Thyroid gland (tissue), 4 donors: ENCODE data around the gene UCK1. TPM values are rescaled to one million over a fixed set of nuclear protein-coding genes. Genes with fewer than 3 reads are reported as not detected.

Experiments
- DNase-seq, 2 donors: peaks; one replicate each; pipeline ENCODE4 v3.0.0-alpha.2; 2019
- H3K27ac ChIP-seq, 3 donors: fragments of 200-600 bp; sonication (generic); 1 replicate in 2 of 3; 2 replicates in 1 of 3; pipeline ENCODE4 v1.5.1; 2016 to 2019; ENCODE audit warnings: mild to moderate bottlenecking in 1 of 3, moderate library complexity in 1 of 3
- H3K27me3 ChIP-seq: fragments of 200-600 bp; sonication (generic); one replicate; pipeline ENCODE4 v1.5.1; 2019
- H3K36me3 ChIP-seq, 2 donors: fragments of 200-600 bp; sonication (generic); one replicate each; pipeline ENCODE4 v1.5.1; 2016 to 2019
- H3K4me1 ChIP-seq, 2 donors: fragments of 200-600 bp; sonication (generic); one replicate each; pipeline ENCODE4 v1.5.1; 2017 to 2019
- H3K4me3 ChIP-seq, 3 donors: fragments of 200-600 bp; sonication (generic); replicated peaks in 1 of 3; 1 replicate in 2 of 3; 2 replicates in 1 of 3; pipeline ENCODE4 v1.5.1; 2016; ENCODE audit warnings: mild to moderate bottlenecking in 1 of 3
- H3K9me3 ChIP-seq: fragments of 200-600 bp; sonication (generic); one replicate; pipeline ENCODE4 v1.5.1; 2017
- CTCF ChIP-seq, 6 experiments: fragments of 200-600 bp in 3 of 6; fragments of 450-650 bp in 3 of 6; sonication (generic) in 3 of 6; IDR thresholded peaks; one replicate each; pipeline ENCODE4 v1.5.1; 2016 to 2019; ENCODE audit warnings: antibody characterized with exemption in 6 of 6, mild to moderate bottlenecking in 2 of 6, inconsistent platforms in 1 of 6, moderate library complexity in 1 of 6
- POLR2A ChIP-seq, 2 donors: fragments of 450-650 bp; IDR thresholded peaks; one replicate each; pipeline ENCODE4 v1.6.1; 2017; ENCODE audit warnings: antibody characterized with exemption in 2 of 2, mild to moderate bottlenecking in 2 of 2, moderate library complexity in 1 of 2
- WGBS, 2 donors: methylation state at CpG; one replicate each; pipeline ENCODE4 v1.1.5; 2017; 5-methylcytosine and 5-hydroxymethylcytosine counted together
- intact Hi-C: fragments of 100-400 bp; cut with DNase I; formaldehyde crosslinking; loops from one replicate; pipeline ENCODE4 v1.15.1; 2023
- total RNA-seq, 4 donors: library from RNA; depleted of rRNA; stranded (reverse); fragments of >200 nt; gene quantifications; one replicate each; pipeline ENCODE4 v1.2.3, GENCODE V29; 2016

The UCK1 gene
- total RNA-seq, result 10 to 100 TPM; 39.3 to 57.0 (median 49.3) TPM

GRCh38 chr9:131530920-131531832 lies at the start of gene UCK1:
Gene UCK1, minus strand, starts transcription at chr9:131531263. Its CDS starts 89 bp downstream, at chr9:131531174.
- H3K36me3 ChIP-seq, result peaks cover 18% of the 10 kb centered on the region in 2 donors
- no peak for TF ChIP-seq CTCF (IDR thresholded peaks at IDR 0.05)
- peak in 1 of 2 donors; percentile 80 for TF ChIP-seq POLR2A (IDR thresholded peaks at IDR 0.05)

GRCh38 chr9:131580358-131580757 lies 49.3 kb upstream of the UCK1 start:
- H3K4me1 ChIP-seq, result no peaks in the 10 kb centered on the region
- H3K36me3 ChIP-seq, result peaks cover 50 to 58% of the 10 kb centered on the region in 2 donors
- intact Hi-C loops, result no loop called here
- 95 to 98% methylated on average over 8 to 9 of the region's 9 CpGs for WGBS, 2 donors
- TF ChIP-seq POLR2A (IDR thresholded peaks at IDR 0.05) (no peak), CTCF (IDR thresholded peaks at IDR 0.05) (no peak)
- H3K27me3 ChIP-seq, result no peaks in the 10 kb centered on the region
- H3K27ac ChIP-seq, result no peak overlapping the region
- no peaks in the 10 kb centered on the region for H3K9me3 ChIP-seq
- DNase-seq, result no peak
- H3K4me3 ChIP-seq, result no peak overlapping the region

More at GRCh38 chr9:131530920-131531832, at the start of gene UCK1:
- intact Hi-C loops, result no loop called here
- H3K9me3 ChIP-seq, result no peaks in the 10 kb centered on the region
- peak; percentile 76 for DNase-seq
- WGBS, 2 donors, result 20 to 35% methylated on average over 2 to 19 of the region's 103 CpGs
- peak within 1 kb of the TSS; percentile 80 to 98 (median 91) for H3K4me3 ChIP-seq
- peak within 1 kb of the TSS; percentile 65 to 89 (median 70) for H3K27ac ChIP-seq
- H3K27me3 ChIP-seq, result no peaks in the 10 kb centered on the region
- H3K4me1 ChIP-seq, result peaks cover 14 to 15% of the 10 kb centered on the region in 2 donors

GRCh38 chr9:131579789-131580211 lies 48.7 kb upstream of the UCK1 start:
- DNase-seq, result no peak
- Histone ChIP-seq H3K4me3 (no peak overlapping the region), H3K4me1 (no peaks in the 10 kb centered on the region), H3K36me3 (peaks cover 50 to 58% of the 10 kb centered on the region in 2 donors), H3K9me3 (no peaks in the 10 kb centered on the region), H3K27ac (no peak overlapping the region), H3K27me3 (no peaks in the 10 kb centered on the region)
- 93% methylated on average over 3 to 5 of the region's 8 CpGs for WGBS, 2 donors
- TF ChIP-seq POLR2A (IDR thresholded peaks at IDR 0.05), result no peak
- TF ChIP-seq CTCF (IDR thresholded peaks at IDR 0.05), result no peak
- intact Hi-C loops, result no loop called here

GRCh38 chr9:131578731-131579504 lies 47.9 kb upstream of the UCK1 start:
- TF ChIP-seq CTCF (IDR thresholded peaks at IDR 0.05), result no peak
- Histone ChIP-seq H3K27ac (no peak overlapping the region), H3K36me3 (peaks cover 43 to 49% of the 10 kb centered on the region in 2 donors), H3K27me3 (no peaks in the 10 kb centered on the region), H3K4me1 (no peaks in the 10 kb centered on the region), H3K9me3 (no peaks in the 10 kb centered on the region), H3K4me3 (no peak overlapping the region)
- intact Hi-C loops, result no loop called here
- WGBS, 2 donors, result 67 to 76% methylated on average over 19 to 26 of the region's 26 CpGs
- peak in 1 of 2 donors; percentile 12 for DNase-seq
